HFFc6 (cell line): Measurements from ENCODE around the gene UBA3. TPM values are rescaled to one million over a fixed set of nuclear protein-coding genes. Genes with fewer than 3 reads are reported as not detected.

ENCODE experiments used
- DNase-seq: peaks from one replicate; pipeline ENCODE4 v3.0.0-alpha.2; 2018
- H3K27ac Mint-ChIP-seq: 2 replicates; pipeline ENCODE4 v1.8.0; 2020; ENCODE audit warnings: mild to moderate bottlenecking, mixed read lengths
- H3K27me3 Mint-ChIP-seq: 2 replicates; pipeline ENCODE4 v1.8.0; 2021; ENCODE audit warnings: mild to moderate bottlenecking, moderate library complexity, mixed read lengths; ENCODE audit not compliant: insufficient read depth
- H3K36me3 Mint-ChIP-seq: 2 replicates; pipeline ENCODE4 v1.8.0; 2021; ENCODE audit warnings: low read depth, mixed read lengths
- H3K4me1 Mint-ChIP-seq: 2 replicates; pipeline ENCODE4 v1.8.0; 2020; ENCODE audit warnings: low read depth, mixed read lengths
- H3K4me3 Mint-ChIP-seq: 2 replicates; pipeline ENCODE4 v1.8.0; 2020; ENCODE audit warnings: mild to moderate bottlenecking, moderate library complexity, mixed read lengths
- H3K9me3 Mint-ChIP-seq: 2 replicates; pipeline ENCODE4 v1.8.0; 2020; ENCODE audit warnings: mild to moderate bottlenecking, mixed read lengths
- total RNA-seq, 6 experiments: library from RNA; stranded (reverse); fragmentation: NEBNext Ultra II Directional; extraction: Animal tissue kit (Norgen Biotek cat#: 25700); gene quantifications; 2 replicates in 1 of 6; 3 replicates in 5 of 6; pipeline ENCODE4 v1.2.3, GENCODE V29; 2021
- TF ChIP-seq, protein P1 (sequence below): fragments of 200-600 bp; sonication (generic); IDR thresholded peaks from 2 replicates; pipeline ENCODE4 v1.5.0; 2021; ENCODE audit warnings: antibody characterized with exemption, mild to moderate bottlenecking

The UBA3 gene
- total RNA-seq, 6 experiments from 2014 or later, result 62.1 to 75.4 (median 63.6) TPM

DNA sequence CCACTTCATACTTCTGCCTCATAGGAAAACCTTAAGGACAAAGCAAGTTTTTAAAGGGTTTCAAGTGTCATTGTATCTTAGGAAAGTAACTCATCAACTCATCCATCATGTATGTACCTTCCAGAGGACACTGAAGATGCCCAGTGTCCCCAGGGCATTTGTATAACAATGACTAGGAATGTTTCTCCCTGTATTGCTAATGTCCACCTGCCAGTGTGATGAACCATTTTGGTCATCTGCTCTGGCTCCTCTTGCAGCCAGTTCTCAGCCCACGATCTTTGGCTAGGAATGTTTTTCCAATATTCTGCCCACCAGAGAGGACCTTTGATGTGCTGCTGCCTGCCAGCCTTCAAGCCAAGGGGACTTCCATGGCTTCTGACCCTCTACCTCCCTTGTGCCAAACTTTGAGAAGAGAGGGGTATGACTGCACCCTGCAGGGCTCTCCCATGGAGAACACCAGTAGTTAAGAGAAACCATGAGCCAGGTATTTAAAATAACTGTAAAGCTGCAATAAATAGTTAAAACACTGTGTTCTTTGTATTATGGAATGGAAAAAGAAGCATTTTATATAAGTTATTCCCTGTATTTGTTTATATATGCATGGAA is 30.9 kb upstream of the UBA3 start:
- TF ChIP-seq, protein P1, sequence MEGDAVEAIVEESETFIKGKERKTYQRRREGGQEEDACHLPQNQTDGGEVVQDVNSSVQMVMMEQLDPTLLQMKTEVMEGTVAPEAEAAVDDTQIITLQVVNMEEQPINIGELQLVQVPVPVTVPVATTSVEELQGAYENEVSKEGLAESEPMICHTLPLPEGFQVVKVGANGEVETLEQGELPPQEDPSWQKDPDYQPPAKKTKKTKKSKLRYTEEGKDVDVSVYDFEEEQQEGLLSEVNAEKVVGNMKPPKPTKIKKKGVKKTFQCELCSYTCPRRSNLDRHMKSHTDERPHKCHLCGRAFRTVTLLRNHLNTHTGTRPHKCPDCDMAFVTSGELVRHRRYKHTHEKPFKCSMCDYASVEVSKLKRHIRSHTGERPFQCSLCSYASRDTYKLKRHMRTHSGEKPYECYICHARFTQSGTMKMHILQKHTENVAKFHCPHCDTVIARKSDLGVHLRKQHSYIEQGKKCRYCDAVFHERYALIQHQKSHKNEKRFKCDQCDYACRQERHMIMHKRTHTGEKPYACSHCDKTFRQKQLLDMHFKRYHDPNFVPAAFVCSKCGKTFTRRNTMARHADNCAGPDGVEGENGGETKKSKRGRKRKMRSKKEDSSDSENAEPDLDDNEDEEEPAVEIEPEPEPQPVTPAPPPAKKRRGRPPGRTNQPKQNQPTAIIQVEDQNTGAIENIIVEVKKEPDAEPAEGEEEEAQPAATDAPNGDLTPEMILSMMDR, result no peak
- Mint-ChIP-seq H3K4me3 (no peak overlapping the region), H3K27me3 (no peaks in the 10 kb centered on the region; the same call in 1 of the 2 replicates), H3K4me1 (peaks cover 27% of the 10 kb centered on the region), H3K27ac (no peak overlapping the region), H3K36me3 (peaks cover 3% of the 10 kb centered on the region; the same call in 1 of the 2 replicates), H3K9me3 (no peaks in the 10 kb centered on the region)
- no peak for DNase-seq

DNA sequence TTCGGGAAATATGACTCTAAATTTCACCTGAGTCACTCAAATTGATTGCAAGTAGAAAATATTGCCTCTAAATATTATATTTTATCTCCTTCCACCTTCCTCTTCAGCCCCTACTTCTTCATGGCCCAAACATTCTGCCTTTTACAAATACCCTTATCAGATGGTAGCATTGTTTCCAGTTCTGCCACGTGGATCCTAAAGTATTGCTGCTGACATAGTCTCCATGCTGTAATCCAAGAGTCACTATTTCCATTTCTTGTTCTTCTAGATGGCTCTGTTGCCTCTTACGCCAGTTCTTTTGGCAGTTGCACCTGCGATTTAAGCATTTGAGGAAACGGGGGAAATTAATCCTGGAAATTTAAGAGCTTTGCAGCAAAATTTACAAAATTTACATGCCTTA is 28.6 kb upstream of the UBA3 start:
- no peak for DNase-seq
- Mint-ChIP-seq H3K9me3 (no peaks in the 10 kb centered on the region), H3K27me3 (no peaks in the 10 kb centered on the region; the same call in 1 of the 2 replicates), H3K4me1 (peaks cover 38% of the 10 kb centered on the region), H3K27ac (no peak overlapping the region), H3K4me3 (no peak overlapping the region), H3K36me3 (peaks cover 15% of the 10 kb centered on the region)
- TF ChIP-seq, protein P1, result no peak

DNA sequence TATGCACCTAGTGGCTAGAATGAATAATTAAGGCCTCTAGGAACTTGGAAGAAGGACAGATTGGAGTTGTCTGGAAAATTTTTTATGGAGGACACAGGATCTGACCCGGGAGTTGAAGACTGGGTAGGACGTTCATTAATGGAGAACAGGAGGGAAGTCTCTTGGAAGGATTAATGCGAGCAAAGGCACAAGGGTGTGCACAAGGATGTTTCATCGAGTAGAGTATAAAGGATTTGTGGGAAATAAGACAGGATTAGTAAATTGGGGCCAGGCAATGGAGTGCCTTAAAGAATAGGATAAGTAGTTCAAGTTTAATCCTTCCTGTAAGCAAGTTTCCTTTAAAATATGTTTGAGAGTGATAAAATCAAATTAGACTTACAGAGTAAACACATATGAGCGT is 27.7 kb upstream of the UBA3 start:
- H3K9me3 Mint-ChIP-seq, result no peaks in the 10 kb centered on the region
- no peak overlapping the region for H3K27ac Mint-ChIP-seq
- no peak overlapping the region for H3K4me3 Mint-ChIP-seq
- no peak for DNase-seq
- no peaks in the 10 kb centered on the region; the same call in 1 of the 2 replicates for H3K27me3 Mint-ChIP-seq
- peaks cover 23% of the 10 kb centered on the region for H3K36me3 Mint-ChIP-seq
- TF ChIP-seq, protein P1, result no peak
- H3K4me1 Mint-ChIP-seq, result peaks cover 28% of the 10 kb centered on the region

DNA sequence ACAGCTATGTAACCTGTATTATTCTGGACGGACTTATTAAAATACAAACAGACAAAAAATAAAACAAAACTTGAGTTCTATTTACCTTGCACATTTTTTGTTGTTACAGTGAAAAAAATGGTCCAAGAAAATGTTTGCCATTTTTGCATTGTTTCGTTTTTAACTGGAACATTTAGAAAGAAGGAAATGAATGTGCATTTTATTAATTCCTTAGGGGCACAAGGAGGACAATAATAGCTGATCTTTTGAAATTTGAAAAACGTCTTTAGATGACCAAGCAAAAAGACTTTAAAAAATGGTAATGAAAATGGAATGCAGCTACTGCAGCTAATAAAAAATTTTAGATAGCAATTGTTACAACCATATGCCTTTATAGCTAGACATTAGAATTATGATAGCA is 25.2 kb upstream of the UBA3 start:
- peaks cover 28% of the 10 kb centered on the region for H3K4me1 Mint-ChIP-seq
- TF ChIP-seq, protein P1, result no peak
- peak overlapping the region; percentile 50; the same call in 1 of the 2 replicates for H3K4me3 Mint-ChIP-seq
- H3K9me3 Mint-ChIP-seq, result no peaks in the 10 kb centered on the region
- no peaks in the 10 kb centered on the region for H3K27me3 Mint-ChIP-seq
- no peak for DNase-seq
- peaks cover 30% of the 10 kb centered on the region for H3K36me3 Mint-ChIP-seq
- H3K27ac Mint-ChIP-seq, result peak overlapping the region; percentile 72

DNA sequence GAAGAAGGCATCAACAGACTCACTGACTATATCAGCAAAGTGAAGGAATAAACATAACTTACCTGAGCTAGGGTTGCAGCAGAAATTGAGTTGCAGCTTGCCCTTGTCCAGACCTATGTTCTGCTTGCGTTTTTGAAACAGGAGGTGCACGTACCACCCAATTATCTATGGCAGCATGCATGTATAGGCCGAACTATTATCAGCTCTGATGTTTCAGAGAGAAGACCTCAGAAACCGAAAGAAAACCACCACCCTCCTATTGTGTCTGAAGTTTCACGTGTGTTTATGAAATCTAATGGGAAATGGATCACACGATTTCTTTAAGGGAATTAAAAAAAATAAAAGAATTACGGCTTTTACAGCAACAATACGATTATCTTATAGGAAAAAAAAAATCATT is 24.4 kb upstream of the UBA3 start:
- no peak for DNase-seq
- H3K4me1 Mint-ChIP-seq, result peaks cover 28% of the 10 kb centered on the region
- no peaks in the 10 kb centered on the region for H3K27me3 Mint-ChIP-seq
- TF ChIP-seq, protein P1, result no peak
- H3K27ac Mint-ChIP-seq, result no peak overlapping the region
- peaks cover 30% of the 10 kb centered on the region for H3K36me3 Mint-ChIP-seq
- H3K4me3 Mint-ChIP-seq, result no peak overlapping the region
- H3K9me3 Mint-ChIP-seq, result no peaks in the 10 kb centered on the region
